WTC11 (cell line): ENCODE data around the gene AADAT.

ENCODE experiments used
- CREB1 ChIP-seq: sonication (generic); formaldehyde crosslinking; IDR thresholded peaks from 2 replicates; pipeline ENCODE4 v1.8.0; 2023; ENCODE audit warnings: mild to moderate bottlenecking, missing genetic modification reagents
- CTCF ChIP-seq: fragments of 200-600 bp; IDR thresholded peaks from 2 replicates; pipeline ENCODE4 v1.8.0; 2022; ENCODE audit warnings: antibody characterized with exemption
- E2F1 ChIP-seq: sonication (generic); formaldehyde crosslinking; IDR thresholded peaks from 2 replicates; pipeline ENCODE4 v1.8.0; 2022; ENCODE audit warnings: mild to moderate bottlenecking, missing genetic modification reagents
- E2F5 ChIP-seq: sonication (generic); formaldehyde crosslinking; IDR thresholded peaks from 2 replicates; pipeline ENCODE4 v1.8.1; 2022; ENCODE audit warnings: mild to moderate bottlenecking, moderate library complexity, missing genetic modification reagents
- ESRRA ChIP-seq: sonication (generic); formaldehyde crosslinking; IDR thresholded peaks from 2 replicates; pipeline ENCODE4 v1.8.1; 2022; ENCODE audit warnings: mild to moderate bottlenecking, missing genetic modification reagents, borderline replicate concordance
- MAX ChIP-seq: sonication (generic); formaldehyde crosslinking; IDR thresholded peaks from 2 replicates; pipeline ENCODE4 v1.8.0; 2022; ENCODE audit warnings: mild to moderate bottlenecking, missing genetic modification reagents
- SOX15 ChIP-seq: fragments of 250-450 bp; sonication (Bioruptor Pico); IDR thresholded peaks from 2 replicates; pipeline ENCODE4 v1.9.0; 2021; ENCODE audit warnings: mild to moderate bottlenecking
- USF2 ChIP-seq: sonication (generic); formaldehyde crosslinking; IDR thresholded peaks from 2 replicates; pipeline ENCODE4 v1.8.1; 2023; ENCODE audit warnings: mild to moderate bottlenecking, missing genetic modification reagents, moderate library complexity
- ZNF263 ChIP-seq: sonication (generic); formaldehyde crosslinking; IDR thresholded peaks from 2 replicates; pipeline ENCODE4 v1.8.1; 2022; ENCODE audit warnings: low read depth, mild to moderate bottlenecking, moderate library complexity, missing genetic modification reagents
- ZNF281 ChIP-seq: sonication (generic); formaldehyde crosslinking; IDR thresholded peaks from 2 replicates; pipeline ENCODE4 v1.8.0; 2023; ENCODE audit warnings: mild to moderate bottlenecking, missing genetic modification reagents

- TF ChIP-seq MAX (CRISPR knock-in tag), result no peak
- TF ChIP-seq ZNF281 (CRISPR knock-in tag), result no peak
- no peak for TF ChIP-seq CREB1 (CRISPR knock-in tag)
- TF ChIP-seq USF2 (CRISPR knock-in tag), result no peak
- TF ChIP-seq CTCF, result no peak
- no peak for TF ChIP-seq ESRRA
- TF ChIP-seq SOX15 (CRISPR knock-in tag), result no peak
- no peak for TF ChIP-seq E2F5 (CRISPR knock-in tag)
- no peak for TF ChIP-seq E2F1 (CRISPR knock-in tag)
- TF ChIP-seq ZNF263, result no peak
Measured at GRCh38 chr4:170012629-170012958, 77.2 kb downstream of the AADAT start.
